T-cell (primary cell): ENCODE measurements around the gene LARGE1. TPM values are rescaled to one million over a fixed set of nuclear protein-coding genes. Genes with fewer than 3 reads are reported as not detected.
A peak's percentile ranks its signal among the peaks of the same experiment; 100 is the strongest.

Experiments used
- ATAC-seq, 4 experiments: fragments of 200-7000 bp in 3 of 4; fragments of 150-1000 bp in 1 of 4; cut with Tn5 transposase; replicated peaks in 1 of 4; 1 replicate in 3 of 4; 2 replicates in 1 of 4; pipeline ENCODE4 v1.10.0; 2021; ENCODE audit warnings: moderate library complexity in 3 of 4, mild to moderate bottlenecking in 2 of 4, moderate number of reproducible peaks in 1 of 4
- CTCF ChIA-PET, 2 donors: fragments of 300-600 bp; sonication (Branson Sonifier 250); formaldehyde crosslinking; loops; one replicate each; lab custom pipeline; 2022; ENCODE audit warnings: antibody characterized with exemption in 2 of 2; lab: Charles Lee
- POLR2A ChIA-PET, 2 donors: fragments of 300-600 bp; sonication (Branson Sonifier 250); formaldehyde crosslinking; loops; one replicate each; lab custom pipeline; 2022; ENCODE audit warnings: antibody characterized with exemption in 2 of 2; lab: Charles Lee
- DNase-seq, 35 experiments: peaks; one replicate each; pipeline versions ENCODE4 v3.0.0 to v3.0.0-alpha.2; 2013 to 2023
- H3K27ac ChIP-seq: one replicate; pipeline ENCODE4 v1.5.1; 2013; ENCODE audit warnings: low read length
- H3K27me3 ChIP-seq, 2 experiments: replicated peaks in 1 of 2; 1 replicate in 1 of 2; 2 replicates in 1 of 2; pipeline versions ENCODE4 v1.6.1 to v1.7.0; 2013; ENCODE audit warnings: low read length in 1 of 2, mixed read lengths in 1 of 2; ENCODE audit not compliant: control insufficient read depth in 2 of 2, insufficient read depth in 2 of 2; ENCODE audit errors: extremely low read depth in 1 of 2
- H3K36me3 ChIP-seq, 2 donors: 1 replicate in 1 of 2; 2 replicates in 1 of 2; pipeline versions ENCODE4 v1.6.1 to v1.7.0; 2013; ENCODE audit warnings: low read length in 1 of 2; ENCODE audit not compliant: control insufficient read depth in 2 of 2, insufficient read depth in 1 of 2; ENCODE audit errors: extremely low read depth in 1 of 2
- H3K4me1 ChIP-seq, 2 experiments: 1 replicate in 1 of 2; 2 replicates in 1 of 2; pipeline versions ENCODE4 v1.6.1 to v1.7.0; 2013; ENCODE audit warnings: low read length in 2 of 2, mixed read lengths in 1 of 2; ENCODE audit not compliant: insufficient read depth in 2 of 2, control insufficient read depth in 1 of 2; ENCODE audit errors: extremely low read depth in 1 of 2
- H3K4me3 ChIP-seq, 2 donors: 1 replicate in 1 of 2; 2 replicates in 1 of 2; pipeline versions ENCODE4 v1.5.1 to v1.7.0; 2013; ENCODE audit warnings: mild to moderate bottlenecking in 2 of 2, low read length in 1 of 2, moderate library complexity in 1 of 2; ENCODE audit not compliant: control insufficient read depth in 1 of 2; ENCODE audit errors: extremely low read depth in 1 of 2
- H3K9me3 ChIP-seq: 2 replicates; pipeline ENCODE4 v1.7.0; 2013
- H3K27ac Mint-ChIP-seq, 2 donors: one replicate each; pipeline ENCODE4 v1.8.0; 2020 to 2021; ENCODE audit warnings: mild to moderate bottlenecking in 2 of 2, mixed read lengths in 2 of 2
- H3K27me3 Mint-ChIP-seq, 2 donors: one replicate each; pipeline ENCODE4 v1.8.0; 2021 to 2022; ENCODE audit warnings: mixed read lengths in 2 of 2
- H3K36me3 Mint-ChIP-seq: one replicate; pipeline ENCODE4 v1.8.0; 2021; ENCODE audit warnings: mixed read lengths
- H3K4me1 Mint-ChIP-seq, 3 donors: one replicate each; pipeline ENCODE4 v1.8.0; 2020 to 2022; ENCODE audit warnings: mixed read lengths in 3 of 3, mild to moderate bottlenecking in 1 of 3
- H3K4me3 Mint-ChIP-seq, 3 donors: one replicate each; pipeline ENCODE4 v1.8.0; 2020 to 2022; ENCODE audit warnings: mild to moderate bottlenecking in 3 of 3, mixed read lengths in 3 of 3, moderate library complexity in 3 of 3
- H3K9me3 Mint-ChIP-seq, 3 donors: one replicate each; pipeline ENCODE4 v1.8.0; 2020 to 2022; ENCODE audit warnings: mixed read lengths in 3 of 3
- WGBS: methylation state at CpG from one replicate; pipeline ENCODE4 v1.1.5; 2013; ENCODE audit warnings: missing lambda C conversion rate; ENCODE audit not compliant: insufficient coverage; 5-methylcytosine and 5-hydroxymethylcytosine counted together
- total RNA-seq, 35 experiments: library from RNA in 6 of 35; stranded (reverse) in 6 of 35; fragments of 120-200 nt in 1 of 35; gene quantifications; one replicate each; pipeline versions ENCODE4 v1.2.1 to v1.2.4 and lab custom pipeline; 2013 to 2026

LARGE1 gene
- total RNA-seq, 5 donors from 2014 or later (not counting 1 experiment from before 2014, with no cell fraction given), result 0.53 to 6.1 (median 3.0) TPM

DNA sequence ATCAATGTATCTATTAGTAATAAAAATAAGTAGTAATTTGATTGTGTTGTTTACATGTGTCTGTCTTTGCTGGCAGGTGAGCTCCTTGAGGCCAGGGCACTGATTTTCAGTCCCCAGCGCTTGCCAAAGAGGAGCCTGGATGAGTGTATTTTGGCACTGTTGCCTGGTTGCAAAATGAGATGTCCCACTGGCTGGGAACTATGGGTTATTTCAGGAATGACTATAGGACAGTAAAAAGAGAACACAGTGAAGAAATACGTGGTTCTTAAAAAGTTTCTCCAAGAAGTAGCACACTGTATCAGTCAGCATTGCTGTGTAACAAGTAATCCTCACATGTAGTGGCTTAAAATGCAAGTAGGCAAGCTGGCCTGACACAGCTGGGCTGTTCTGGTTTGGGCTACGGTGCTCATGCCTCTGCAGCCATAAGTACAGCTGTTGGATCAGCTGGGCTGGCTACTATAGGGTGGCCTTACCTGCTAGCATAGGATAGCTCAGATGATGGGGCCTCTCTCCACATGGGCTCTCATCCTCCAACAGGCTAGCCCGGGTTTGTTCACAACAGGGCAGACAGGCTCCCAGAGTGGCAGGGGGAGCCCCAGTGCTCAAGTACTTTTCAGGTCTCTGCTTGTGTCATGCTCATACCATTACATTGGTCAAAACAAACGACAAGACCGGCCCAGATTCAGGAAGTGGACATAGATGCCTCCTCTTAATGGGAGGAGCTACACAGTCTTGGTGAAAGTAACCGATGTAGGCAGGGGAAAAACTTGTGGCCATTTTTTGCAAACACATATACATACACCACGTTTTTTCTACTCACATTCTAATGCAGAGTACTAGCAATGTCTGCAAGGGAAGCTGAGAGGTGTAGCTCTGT, 399.1 kb downstream of the LARGE1 start:
- Histone ChIP-seq H3K4me1 (no peaks in the 10 kb centered on the region), H3K27ac (no peak overlapping the region), H3K36me3 (no peaks in the 10 kb centered on the region), H3K27me3 (no peaks in the 10 kb centered on the region), H3K4me3 (no peak overlapping the region), H3K9me3 (no peaks in the 10 kb centered on the region)
- Mint-ChIP-seq H3K4me1 (peaks cover 0 to 5% (median 0%) of the 10 kb centered on the region in 3 donors), H3K4me3 (no peak overlapping the region), H3K36me3 (no peaks in the 10 kb centered on the region), H3K9me3 (peaks cover 0 to 3% (median 0%) of the 10 kb centered on the region in 3 donors), H3K27ac (no peak overlapping the region), H3K27me3 (no peaks in the 10 kb centered on the region)
- DNase-seq (no peak), ATAC-seq (no peak)
- CTCF ChIA-PET, result no interaction called here
- POLR2A ChIA-PET, result no interaction called here
- 76% methylated on average over 3 of the region's 8 CpGs for WGBS

GRCh38 chr22:33519974-33520903, 400.0 kb downstream of the LARGE1 start:
- H3K27ac ChIP-seq, result no peak overlapping the region
- Mint-ChIP-seq H3K4me3 (no peak overlapping the region), H3K36me3 (no peaks in the 10 kb centered on the region), H3K27ac (no peak overlapping the region), H3K9me3 (peaks cover 0 to 3% (median 0%) of the 10 kb centered on the region in 3 donors), H3K27me3 (no peaks in the 10 kb centered on the region), H3K4me1 (peaks cover 0 to 5% (median 0%) of the 10 kb centered on the region in 3 donors)
- no peaks in the 10 kb centered on the region for H3K36me3 ChIP-seq
- H3K27me3 ChIP-seq, result no peaks in the 10 kb centered on the region
- ATAC-seq, result no peak
- no peaks in the 10 kb centered on the region for H3K9me3 ChIP-seq
- no peak overlapping the region for H3K4me3 ChIP-seq
- no peaks in the 10 kb centered on the region for H3K4me1 ChIP-seq
- ChIA-PET POLR2A (no interaction called here), CTCF (interaction anchor here (0.6 to 0.7 kb wide), 2 partner anchors 51 to 402 kb away, joined by 3 to 4 read pairs; no protein-coding TSS in a partner anchor)
- 96% methylated on average over 6 of the region's 13 CpGs for WGBS
- no peak for DNase-seq

DNA sequence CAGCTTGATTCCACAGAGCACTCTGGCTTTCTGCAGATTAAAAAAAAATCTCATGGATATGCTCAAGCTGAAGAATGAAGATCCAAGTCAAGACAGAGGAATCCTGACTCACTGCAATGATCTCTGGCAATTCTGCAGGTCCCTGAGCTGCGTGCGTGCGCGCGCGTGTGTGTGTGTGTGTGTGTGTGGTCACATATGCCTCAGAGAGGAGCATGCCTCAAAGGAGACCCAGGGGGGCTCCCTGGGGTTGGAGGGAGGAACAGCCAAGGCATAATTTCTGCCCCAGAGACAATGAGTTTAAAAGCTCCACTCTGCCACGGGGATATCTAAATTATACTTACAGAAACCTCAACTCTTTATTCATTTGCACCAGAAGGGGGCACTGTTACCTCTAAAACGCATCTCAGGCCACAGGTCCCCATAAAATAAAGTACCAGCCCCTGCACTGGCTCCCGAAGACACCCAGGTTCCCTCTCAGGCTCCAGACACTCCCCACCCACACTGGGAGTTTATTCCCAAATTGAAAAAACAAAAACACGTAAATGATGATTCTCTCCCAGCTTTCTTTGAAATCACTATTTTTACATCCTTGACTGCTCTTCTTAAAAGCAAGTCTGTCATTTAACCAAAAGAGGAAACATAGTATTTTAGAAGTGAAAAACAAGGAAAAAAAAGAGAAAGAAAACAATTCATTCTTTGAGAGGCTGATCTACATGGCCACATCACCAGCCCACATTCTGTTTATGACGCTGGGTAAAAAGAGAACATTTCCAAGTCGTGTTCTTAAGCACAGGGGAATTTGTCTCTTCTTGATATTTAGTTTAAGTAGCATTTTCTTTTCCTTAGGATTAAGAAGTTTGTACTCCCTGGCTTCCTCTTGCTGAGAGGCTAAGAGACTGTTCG, 401.0 kb downstream of the LARGE1 start:
- Histone ChIP-seq H3K4me1 (no peaks in the 10 kb centered on the region), H3K27me3 (no peaks in the 10 kb centered on the region), H3K27ac (no peak overlapping the region), H3K36me3 (no peaks in the 10 kb centered on the region), H3K9me3 (no peaks in the 10 kb centered on the region), H3K4me3 (no peak overlapping the region)
- ChIA-PET CTCF (interaction anchor here in 1 of 2 donors (0.7 kb wide), 1 partner anchor 403 kb away, joined by 4 read pairs; no protein-coding TSS in a partner anchor), POLR2A (no interaction called here)
- H3K4me1 Mint-ChIP-seq, result peaks cover 0 to 3% (median 0%) of the 10 kb centered on the region in 3 donors
- DNase-seq, result peak in 1 of 35 experiments; percentile 46
- no peak overlapping the region for H3K27ac Mint-ChIP-seq
- H3K9me3 Mint-ChIP-seq, result peaks cover 0 to 3% (median 0%) of the 10 kb centered on the region in 3 donors
- H3K4me3 Mint-ChIP-seq, result no peak overlapping the region
- H3K36me3 Mint-ChIP-seq, result no peaks in the 10 kb centered on the region
- no peak for ATAC-seq
- WGBS, result 9% methylated on average over 3 of the region's 13 CpGs
- H3K27me3 Mint-ChIP-seq, result no peaks in the 10 kb centered on the region

- no peak overlapping the region for H3K27ac Mint-ChIP-seq
- DNase-seq (no peak), ATAC-seq (no peak)
- no peak overlapping the region for H3K4me3 Mint-ChIP-seq
- ChIA-PET POLR2A (no interaction called here), CTCF (no interaction called here)
- Histone ChIP-seq H3K4me3 (no peak overlapping the region), H3K4me1 (no peaks in the 10 kb centered on the region), H3K27me3 (no peaks in the 10 kb centered on the region), H3K27ac (no peak overlapping the region), H3K9me3 (no peaks in the 10 kb centered on the region), H3K36me3 (no peaks in the 10 kb centered on the region)
- H3K27me3 Mint-ChIP-seq, result no peaks in the 10 kb centered on the region
- H3K36me3 Mint-ChIP-seq, result no peaks in the 10 kb centered on the region
- 88% methylated on average over 7 of the region's 7 CpGs for WGBS
- H3K4me1 Mint-ChIP-seq, result peaks cover 0 to 3% (median 0%) of the 10 kb centered on the region in 3 donors
- H3K9me3 Mint-ChIP-seq, result peaks cover 0 to 3% (median 0%) of the 10 kb centered on the region in 3 donors
These were observed 401.9 kb downstream of the LARGE1 start for GRCh38 chr22:33518405-33518804.

DNA sequence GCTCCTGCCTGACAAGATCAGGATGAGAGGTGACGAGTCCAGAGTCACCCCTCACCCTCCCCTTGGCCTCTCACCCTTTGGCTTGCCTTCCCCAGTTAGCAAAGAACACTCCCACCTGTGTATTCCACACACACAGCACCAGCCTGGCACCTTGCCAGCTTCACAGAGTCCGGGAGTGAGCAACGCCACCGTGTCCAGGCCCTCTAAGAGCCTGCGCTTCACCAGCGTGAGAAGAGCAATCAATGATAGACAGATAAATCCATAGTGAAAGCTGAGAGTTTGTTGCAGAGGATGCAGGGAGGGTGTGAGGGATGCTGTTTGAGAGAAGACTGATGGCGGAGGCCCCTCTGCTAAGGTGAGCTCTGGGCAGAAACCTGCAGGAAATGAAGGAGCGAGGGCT, 404.5 kb downstream of the LARGE1 start:
- Mint-ChIP-seq H3K4me1 (no peaks in the 10 kb centered on the region), H3K4me3 (no peak overlapping the region), H3K27me3 (peaks cover 0 to 1% of the 10 kb centered on the region in 2 donors), H3K9me3 (no peaks in the 10 kb centered on the region), H3K36me3 (no peaks in the 10 kb centered on the region), H3K27ac (no peak overlapping the region)
- H3K4me3 ChIP-seq, result no peak overlapping the region
- 85% methylated on average over 8 of the region's 8 CpGs for WGBS
- ChIA-PET POLR2A (no interaction called here), CTCF (interaction anchor here in 1 of 2 donors (0.6 kb wide), 1 partner anchor 171 kb away, joined by 3 read pairs; no protein-coding TSS in a partner anchor)
- no peak overlapping the region for H3K27ac ChIP-seq
- DNase-seq, result no peak
- no peaks in the 10 kb centered on the region for H3K9me3 ChIP-seq
- ATAC-seq, result no peak
- no peaks in the 10 kb centered on the region for H3K36me3 ChIP-seq
- no peaks in the 10 kb centered on the region for H3K27me3 ChIP-seq
- no peaks in the 10 kb centered on the region for H3K4me1 ChIP-seq
